Measurements from ENCODE around the gene TMEM186. TPM values are rescaled to one million over a fixed set of nuclear protein-coding genes. Genes with fewer than 3 reads are reported as not detected.

Gene TMEM186
- total and polyA plus RNA-seq, 4 donors: 5.7 to 10.3 (median 7.3) TPM

DNA sequence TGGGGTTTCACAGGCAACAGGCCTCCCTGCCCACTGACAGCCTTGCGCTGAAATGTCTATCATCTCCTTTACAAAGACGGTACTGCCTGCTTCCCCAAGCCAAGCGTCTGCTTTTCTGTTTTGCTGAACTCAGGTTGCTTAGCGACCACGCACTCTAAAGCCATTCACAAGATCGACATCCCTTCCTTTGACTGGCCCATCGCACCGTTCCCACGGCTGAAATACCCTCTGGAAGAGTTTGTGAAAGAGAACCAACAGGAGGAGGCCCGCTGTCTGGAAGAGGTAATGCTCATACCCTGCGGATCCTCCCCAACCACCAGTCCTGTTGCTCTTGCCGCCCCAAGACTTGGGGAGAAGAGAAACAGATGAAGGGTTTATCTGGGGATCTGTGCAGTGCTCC, 28.7 kb downstream of the TMEM186 start:
- WGBS, 2 donors: 57 to 69% methylated on average over 12 of the region's 12 CpGs
- H3K27ac ChIP-seq (ENCODE audit: low read depth in 1 of 2, low read length in 2 of 2): no peak overlapping the region
- no peak overlapping the region for H3K4me3 ChIP-seq (ENCODE audit: low read length in 2 of 2)
- DNase-seq (peak in 1 of 2 donors; percentile 55), ATAC-seq (ENCODE audit: low FRiP score) (no peak)
- peaks cover 0 to 4% of the 10 kb centered on the region in 2 donors for H3K36me3 ChIP-seq (ENCODE audit: control insufficient read depth in 1 of 2, insufficient read depth in 2 of 2, low read length in 1 of 2)
- H3K27me3 ChIP-seq (ENCODE audit: control insufficient read depth in 1 of 2, insufficient read depth in 2 of 2, low read length in 1 of 2): no peaks in the 10 kb centered on the region
- H3K9me3 ChIP-seq (ENCODE audit: control insufficient read depth, low read length): no peaks in the 10 kb centered on the region
- intact Hi-C loops (cut with DNase I): no loop called here
- no peaks in the 10 kb centered on the region for H3K4me1 ChIP-seq (ENCODE audit: control insufficient read depth in 1 of 2, insufficient read depth in 2 of 2, low read length in 2 of 2)

DNA sequence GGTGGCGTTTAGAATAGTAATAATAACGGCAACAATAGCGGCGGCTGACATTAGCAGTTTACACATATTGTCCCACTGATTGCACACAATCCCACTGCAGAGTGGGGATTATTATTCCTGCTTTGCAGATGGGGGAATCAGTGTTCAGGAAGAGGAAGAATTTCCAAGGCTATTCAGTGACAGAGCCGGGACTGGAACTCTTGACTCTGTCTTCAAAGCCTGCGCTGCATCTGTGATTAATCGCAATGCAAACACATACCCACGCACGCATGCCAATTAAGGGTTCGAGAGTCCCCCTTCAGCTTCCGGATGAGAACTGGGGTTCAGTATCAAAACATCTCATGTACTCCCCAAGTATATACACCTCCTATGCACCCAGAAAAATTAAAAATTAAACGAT, 29.2 kb downstream of the TMEM186 start:
- peaks cover 0 to 4% of the 10 kb centered on the region in 2 donors for H3K36me3 ChIP-seq (ENCODE audit: control insufficient read depth in 1 of 2, insufficient read depth in 2 of 2, low read length in 1 of 2)
- intact Hi-C loops (cut with DNase I): no loop called here
- WGBS, 2 donors: 87 to 92% methylated on average over 12 of the region's 12 CpGs

DNA sequence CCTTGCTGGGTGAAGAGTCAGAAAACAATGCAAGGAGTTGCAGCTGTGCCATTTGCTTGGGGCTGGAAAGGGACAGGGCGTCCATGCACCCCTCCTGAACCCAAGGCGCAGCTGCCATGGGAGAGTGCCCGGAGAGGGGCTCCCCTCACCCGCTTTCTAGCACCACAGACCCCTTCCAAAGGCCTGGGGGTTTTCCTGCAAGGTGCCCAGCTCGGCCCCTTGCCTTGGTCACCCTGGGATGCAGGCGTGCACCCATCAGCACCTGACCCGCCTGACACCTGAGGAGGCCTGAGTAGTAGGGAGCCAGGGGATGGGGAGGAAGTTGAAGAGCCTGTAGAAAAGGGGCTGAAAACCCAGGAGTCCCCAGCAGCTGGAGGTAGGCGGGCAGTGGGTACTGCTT, 30.3 kb downstream of the TMEM186 start:
- Histone ChIP-seq H3K27ac (ENCODE audit: low read depth in 1 of 2, low read length in 2 of 2) (no peak overlapping the region), H3K36me3 (ENCODE audit: control insufficient read depth in 1 of 2, insufficient read depth in 2 of 2, low read length in 1 of 2) (peaks cover 0 to 4% of the 10 kb centered on the region in 2 donors), H3K9me3 (ENCODE audit: control insufficient read depth, low read length) (no peaks in the 10 kb centered on the region), H3K4me1 (ENCODE audit: control insufficient read depth in 1 of 2, insufficient read depth in 2 of 2, low read length in 2 of 2) (no peaks in the 10 kb centered on the region), H3K27me3 (ENCODE audit: control insufficient read depth in 1 of 2, insufficient read depth in 2 of 2, low read length in 1 of 2) (no peaks in the 10 kb centered on the region), H3K4me3 (ENCODE audit: low read length in 2 of 2) (no peak overlapping the region)
- ATAC-seq (ENCODE audit: low FRiP score) (peak; percentile 38), DNase-seq (peak in 1 of 2 donors; percentile 65)
- intact Hi-C loops (cut with DNase I): no loop called here
- 93 to 94% methylated on average over 8 of the region's 8 CpGs for WGBS, 2 donors

More for the DNA sequence above, 29.2 kb downstream of the TMEM186 start:
- ATAC-seq (ENCODE audit: low FRiP score) (no peak), DNase-seq (no peak)
- Histone ChIP-seq H3K27me3 (ENCODE audit: control insufficient read depth in 1 of 2, insufficient read depth in 2 of 2, low read length in 1 of 2) (no peaks in the 10 kb centered on the region), H3K4me1 (ENCODE audit: control insufficient read depth in 1 of 2, insufficient read depth in 2 of 2, low read length in 2 of 2) (no peaks in the 10 kb centered on the region), H3K9me3 (ENCODE audit: control insufficient read depth, low read length) (no peaks in the 10 kb centered on the region), H3K4me3 (ENCODE audit: low read length in 2 of 2) (no peak overlapping the region), H3K27ac (ENCODE audit: low read depth in 1 of 2, low read length in 2 of 2) (no peak overlapping the region)

DNA sequence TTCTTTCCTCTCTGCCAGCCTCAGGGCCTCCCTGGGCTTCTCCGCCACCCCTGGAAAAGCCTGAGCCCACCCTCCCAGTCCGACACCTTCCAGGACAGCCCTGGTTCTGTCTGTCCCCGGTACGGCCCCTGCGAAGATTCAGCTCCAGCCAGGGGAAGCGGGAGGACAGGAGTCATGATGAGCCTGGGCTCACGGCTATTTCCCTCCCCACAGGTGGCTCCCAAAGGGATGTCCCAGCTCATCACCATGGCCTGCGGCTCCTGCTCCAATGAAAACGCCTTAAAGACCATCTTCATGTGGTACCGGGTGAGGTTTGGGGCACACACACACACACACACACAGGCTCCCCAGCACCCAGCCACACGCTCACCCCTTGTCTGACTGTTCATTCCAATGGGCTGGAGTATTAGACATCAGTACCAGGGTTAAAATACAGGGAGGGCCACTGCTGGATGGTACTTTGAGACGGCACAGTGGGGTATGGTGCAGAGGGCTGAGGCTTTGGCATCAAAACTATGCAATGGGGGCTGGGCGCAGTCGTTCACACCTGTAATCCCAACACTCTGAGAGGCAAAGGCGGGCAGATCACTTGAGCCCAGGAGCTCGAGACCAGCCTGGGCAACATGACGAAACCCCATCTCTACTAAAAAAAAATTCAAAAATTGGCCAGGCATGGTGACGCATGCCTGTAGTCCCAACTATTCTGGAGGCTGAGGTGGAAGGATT, 32.8 kb downstream of the TMEM186 start:
- ATAC-seq (ENCODE audit: low FRiP score) (no peak), DNase-seq (peak in 1 of 2 donors; percentile 49)
- Histone ChIP-seq H3K4me3 (ENCODE audit: low read length in 2 of 2) (no peak overlapping the region), H3K36me3 (ENCODE audit: control insufficient read depth in 1 of 2, insufficient read depth in 2 of 2, low read length in 1 of 2) (peaks cover 0 to 4% of the 10 kb centered on the region in 2 donors), H3K27ac (ENCODE audit: low read depth in 1 of 2, low read length in 2 of 2) (no peak overlapping the region), H3K4me1 (ENCODE audit: control insufficient read depth in 1 of 2, insufficient read depth in 2 of 2, low read length in 2 of 2) (no peaks in the 10 kb centered on the region), H3K9me3 (ENCODE audit: control insufficient read depth, low read length) (no peaks in the 10 kb centered on the region), H3K27me3 (ENCODE audit: control insufficient read depth in 1 of 2, insufficient read depth in 2 of 2, low read length in 1 of 2) (no peaks in the 10 kb centered on the region)
- 79 to 86% methylated on average over 18 of the region's 18 CpGs for WGBS, 2 donors
- intact Hi-C loops (cut with DNase I): no loop called here

DNA sequence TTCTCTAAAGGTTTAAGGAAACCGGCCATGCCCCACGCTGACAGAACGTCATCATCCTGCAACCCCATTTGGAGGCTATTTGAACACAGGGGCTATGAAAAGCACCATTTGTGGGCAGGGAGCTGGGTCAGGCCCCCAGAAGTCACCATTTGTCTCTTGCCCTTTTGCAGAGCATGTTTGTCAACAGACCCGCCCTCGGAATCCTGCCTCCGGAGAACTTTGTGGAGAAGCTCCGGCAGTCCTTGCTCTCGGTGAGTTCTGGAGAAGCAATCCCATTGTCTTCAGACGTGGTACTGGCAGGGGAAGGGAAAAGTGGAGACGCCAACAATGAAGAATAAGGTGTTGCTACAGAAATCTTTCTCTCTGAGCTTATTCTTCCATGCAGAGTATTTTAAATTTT, 33.5 kb downstream of the TMEM186 start:
- intact Hi-C loops (cut with DNase I): no loop called here

DNA sequence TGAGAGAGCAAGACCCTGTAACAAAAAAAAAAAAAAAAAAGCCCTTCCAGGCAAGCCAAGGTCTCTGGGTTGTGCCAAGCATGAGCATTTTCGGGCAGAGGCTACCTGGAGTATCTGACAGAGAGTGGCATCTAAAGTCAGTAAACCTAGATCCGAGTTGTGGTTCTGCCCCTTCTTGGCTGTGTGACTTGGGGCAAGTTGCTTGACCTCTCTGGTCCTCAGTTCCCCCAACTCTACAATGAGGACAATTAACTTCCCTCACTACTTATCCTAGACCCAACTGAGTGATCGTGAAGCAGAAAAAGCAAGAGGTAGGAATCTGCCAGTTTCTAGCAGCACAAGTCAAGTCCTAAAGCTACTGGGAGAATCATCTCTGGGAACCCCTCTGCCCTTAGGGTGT, 34.4 kb downstream of the TMEM186 start:
- WGBS, 2 donors: 97% methylated on average over 3 of the region's 3 CpGs
- no peak for DNase-seq
- Histone ChIP-seq H3K9me3 (ENCODE audit: control insufficient read depth, low read length) (no peaks in the 10 kb centered on the region), H3K4me3 (ENCODE audit: low read length in 2 of 2) (no peak overlapping the region), H3K36me3 (ENCODE audit: control insufficient read depth in 1 of 2, insufficient read depth in 2 of 2, low read length in 1 of 2) (peaks cover 0 to 2% of the 10 kb centered on the region in 2 donors), H3K27ac (ENCODE audit: low read depth in 1 of 2, low read length in 2 of 2) (no peak overlapping the region), H3K27me3 (ENCODE audit: control insufficient read depth in 1 of 2, insufficient read depth in 2 of 2, low read length in 1 of 2) (no peaks in the 10 kb centered on the region), H3K4me1 (ENCODE audit: control insufficient read depth in 1 of 2, insufficient read depth in 2 of 2, low read length in 2 of 2) (no peaks in the 10 kb centered on the region)
- no peak for ATAC-seq (ENCODE audit: low FRiP score)
- intact Hi-C loops (cut with DNase I): no loop called here

More for the DNA sequence above, 33.5 kb downstream of the TMEM186 start:
- ATAC-seq (ENCODE audit: low FRiP score) (no peak), DNase-seq (peak in 1 of 2 donors; percentile 61)
- no peak overlapping the region for H3K27ac ChIP-seq (ENCODE audit: low read depth in 1 of 2, low read length in 2 of 2)
- H3K9me3 ChIP-seq (ENCODE audit: control insufficient read depth, low read length): no peaks in the 10 kb centered on the region
- no peak overlapping the region for H3K4me3 ChIP-seq (ENCODE audit: low read length in 2 of 2)
- 52 to 54% methylated on average over 10 of the region's 10 CpGs for WGBS, 2 donors
- no peaks in the 10 kb centered on the region for H3K27me3 ChIP-seq (ENCODE audit: control insufficient read depth in 1 of 2, insufficient read depth in 2 of 2, low read length in 1 of 2)
- H3K4me1 ChIP-seq (ENCODE audit: control insufficient read depth in 1 of 2, insufficient read depth in 2 of 2, low read length in 2 of 2): no peaks in the 10 kb centered on the region
- H3K36me3 ChIP-seq (ENCODE audit: control insufficient read depth in 1 of 2, insufficient read depth in 2 of 2, low read length in 1 of 2): peaks cover 0 to 4% of the 10 kb centered on the region in 2 donors

DNA sequence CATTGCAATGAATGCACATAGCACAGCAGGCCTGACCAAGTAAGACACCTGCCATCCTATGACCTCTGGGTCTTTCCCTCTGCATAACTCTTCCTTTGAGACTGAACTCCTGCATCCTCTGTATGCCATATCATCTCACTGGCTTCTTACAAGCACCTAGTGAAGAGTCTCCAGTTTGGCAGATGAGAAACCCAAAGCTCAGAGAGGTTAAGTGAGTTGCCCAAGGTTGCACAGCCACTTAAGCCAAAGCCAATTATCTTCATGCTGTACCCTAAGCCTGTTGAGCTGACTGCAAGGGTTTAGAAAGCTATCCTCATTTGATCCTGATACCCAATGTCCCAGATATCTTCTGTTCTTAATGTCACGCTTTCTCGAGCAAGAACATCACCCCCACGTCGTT, 35.2 kb downstream of the TMEM186 start:
- DNase-seq: no peak
- H3K36me3 ChIP-seq (ENCODE audit: control insufficient read depth in 1 of 2, insufficient read depth in 2 of 2, low read length in 1 of 2): peaks cover 0 to 2% of the 10 kb centered on the region in 2 donors

DNA sequence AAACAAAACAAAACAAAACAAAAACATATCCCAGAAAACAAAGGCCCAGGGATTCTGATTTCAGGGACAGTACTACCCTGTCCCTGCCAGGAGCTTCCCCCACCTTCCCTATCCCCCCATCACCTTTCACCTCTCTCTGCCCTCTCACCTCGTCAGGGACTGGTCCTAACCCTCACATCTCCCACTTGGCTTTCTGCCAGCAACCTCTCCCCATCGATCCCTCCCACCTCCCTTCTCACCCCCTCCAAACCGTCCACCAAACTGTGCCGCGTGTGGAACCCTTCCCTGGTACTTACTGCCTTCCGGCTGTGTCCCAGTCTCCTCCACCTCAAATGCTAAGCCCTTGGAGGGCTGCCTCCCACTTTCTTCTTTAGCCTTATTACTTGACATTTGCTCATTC, 36.4 kb downstream of the TMEM186 start:
- 82 to 84% methylated on average over 6 of the region's 6 CpGs for WGBS, 2 donors
- intact Hi-C loops (cut with DNase I): no loop called here
- no peak overlapping the region for H3K27ac ChIP-seq (ENCODE audit: low read depth in 1 of 2, low read length in 2 of 2)

More for the DNA sequence above, 35.2 kb downstream of the TMEM186 start:
- no peak for ATAC-seq (ENCODE audit: low FRiP score)
- H3K27ac ChIP-seq (ENCODE audit: low read depth in 1 of 2, low read length in 2 of 2): no peak overlapping the region
- no peaks in the 10 kb centered on the region for H3K4me1 ChIP-seq (ENCODE audit: control insufficient read depth in 1 of 2, insufficient read depth in 2 of 2, low read length in 2 of 2)
- no peaks in the 10 kb centered on the region for H3K27me3 ChIP-seq (ENCODE audit: control insufficient read depth in 1 of 2, insufficient read depth in 2 of 2, low read length in 1 of 2)
- intact Hi-C loops (cut with DNase I): no loop called here
- no peak overlapping the region for H3K4me3 ChIP-seq (ENCODE audit: low read length in 2 of 2)
- WGBS, 2 donors: 87 to 88% methylated on average over 4 of the region's 4 CpGs
- H3K9me3 ChIP-seq (ENCODE audit: control insufficient read depth, low read length): no peaks in the 10 kb centered on the region

DNA sequence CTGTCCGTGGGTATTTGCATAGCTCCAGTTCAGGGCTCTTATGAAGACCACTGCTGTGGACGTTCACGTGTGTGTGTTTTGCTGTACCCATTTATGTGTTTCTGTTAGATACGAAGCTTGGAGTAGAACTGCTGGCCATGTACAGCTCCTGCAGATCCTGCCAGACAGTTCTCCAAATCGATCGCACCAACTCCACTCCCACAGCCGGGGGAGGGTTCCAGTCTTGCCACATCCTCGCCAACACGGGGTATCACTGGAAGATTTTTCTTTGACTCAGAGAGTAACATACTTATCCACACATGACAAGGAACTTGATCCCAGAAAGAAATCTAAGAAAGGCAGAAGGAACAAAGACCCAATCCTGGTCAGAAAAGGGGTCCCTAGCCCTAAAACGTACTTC, 37.4 kb downstream of the TMEM186 start:
- no peaks in the 10 kb centered on the region for H3K27me3 ChIP-seq (ENCODE audit: control insufficient read depth in 1 of 2, insufficient read depth in 2 of 2, low read length in 1 of 2)
- WGBS, 2 donors: 82 to 84% methylated on average over 10 of the region's 10 CpGs
- H3K4me3 ChIP-seq (ENCODE audit: low read length in 2 of 2): no peak overlapping the region
- ATAC-seq (ENCODE audit: low FRiP score) (no peak), DNase-seq (peak in 1 of 2 donors; percentile 48)
- H3K4me1 ChIP-seq (ENCODE audit: control insufficient read depth in 1 of 2, insufficient read depth in 2 of 2, low read length in 2 of 2): no peaks in the 10 kb centered on the region
- no peaks in the 10 kb centered on the region for H3K9me3 ChIP-seq (ENCODE audit: control insufficient read depth, low read length)
- H3K36me3 ChIP-seq (ENCODE audit: control insufficient read depth in 1 of 2, insufficient read depth in 2 of 2, low read length in 1 of 2): no peaks in the 10 kb centered on the region
- intact Hi-C loops (cut with DNase I): no loop called here
- no peak overlapping the region for H3K27ac ChIP-seq (ENCODE audit: low read depth in 1 of 2, low read length in 2 of 2)

More for the DNA sequence above, 36.4 kb downstream of the TMEM186 start:
- ATAC-seq (ENCODE audit: low FRiP score) (no peak), DNase-seq (peak in 1 of 2 donors; percentile 46)
- Histone ChIP-seq H3K4me3 (ENCODE audit: low read length in 2 of 2) (no peak overlapping the region), H3K27me3 (ENCODE audit: control insufficient read depth in 1 of 2, insufficient read depth in 2 of 2, low read length in 1 of 2) (no peaks in the 10 kb centered on the region), H3K36me3 (ENCODE audit: control insufficient read depth in 1 of 2, insufficient read depth in 2 of 2, low read length in 1 of 2) (peaks cover 0 to 1% of the 10 kb centered on the region in 2 donors), H3K9me3 (ENCODE audit: control insufficient read depth, low read length) (no peaks in the 10 kb centered on the region), H3K4me1 (ENCODE audit: control insufficient read depth in 1 of 2, insufficient read depth in 2 of 2, low read length in 2 of 2) (no peaks in the 10 kb centered on the region)

All from aorta (tissue), 5 donors.